Tibial artery (tissue), 4 donors: ENCODE data around the gene MAP1LC3B2.
A peak's percentile ranks its signal among the peaks of the same experiment; 100 is the strongest.

Source experiments
- DNase-seq, 2 donors: peaks; one replicate each; pipeline ENCODE4 v3.0.0-alpha.2; 2019
- H3K27ac ChIP-seq, 2 donors: fragments of 200-600 bp; sonication (generic) in 1 of 2; 1 replicate in 1 of 2; 2 replicates in 1 of 2; pipeline ENCODE4 v1.5.1; 2018 to 2019; ENCODE audit warnings: mild to moderate bottlenecking in 1 of 2
- H3K27me3 ChIP-seq, 2 donors: fragments of 200-600 bp; sonication (generic) in 1 of 2; one replicate each; pipeline versions ENCODE4 v1.5.1 to v1.6.0; 2016 to 2019
- H3K36me3 ChIP-seq, 3 donors: fragments of 200-600 bp; sonication (generic) in 2 of 3; one replicate each; pipeline ENCODE4 v1.5.1; 2016 to 2019; ENCODE audit warnings: mild to moderate bottlenecking in 2 of 3
- H3K4me1 ChIP-seq, 4 donors: fragments of 200-600 bp; sonication (generic) in 2 of 4; 1 replicate in 3 of 4; 2 replicates in 1 of 4; pipeline ENCODE4 v1.5.1; 2016 to 2019
- H3K4me3 ChIP-seq, 2 donors: fragments of 200-600 bp; sonication (generic) in 1 of 2; 1 replicate in 1 of 2; 2 replicates in 1 of 2; pipeline ENCODE4 v1.5.1; 2018 to 2019; ENCODE audit warnings: mild to moderate bottlenecking in 2 of 2
- H3K9me3 ChIP-seq, 3 donors: fragments of 200-600 bp; sonication (generic) in 1 of 3; one replicate each; pipeline ENCODE4 v1.5.1; 2016 to 2019
- CTCF ChIP-seq, 2 experiments: fragments of 200-600 bp in 1 of 2; fragments of 450-650 bp in 1 of 2; IDR thresholded peaks; one replicate each; pipeline ENCODE4 v1.5.1; 2017 to 2019; ENCODE audit warnings: antibody characterized with exemption in 2 of 2, mild to moderate bottlenecking in 1 of 2, moderate library complexity in 1 of 2
- intact Hi-C: fragments of 100-400 bp; cut with DNase I; formaldehyde crosslinking; loops from one replicate; pipeline ENCODE4 v1.15.0; 2023; ENCODE audit warnings: low total_unique reads

MAP1LC3B2 gene

GRCh38 chr12:116520225-116520760, 38.9 kb upstream of the MAP1LC3B2 start:
- no peak overlapping the region for H3K4me3 ChIP-seq
- H3K9me3 ChIP-seq: no peaks in the 10 kb centered on the region
- no peak for TF ChIP-seq CTCF (IDR thresholded peaks at IDR 0.05)
- no peak for DNase-seq
- no peak overlapping the region for H3K27ac ChIP-seq
- intact Hi-C loops: loop anchor here (5.0 kb wide), 1 partner anchor 77 kb away; no protein-coding TSS in a partner anchor
- H3K36me3 ChIP-seq: no peaks in the 10 kb centered on the region
- H3K4me1 ChIP-seq: peaks cover 0 to 10% (median 6%) of the 10 kb centered on the region in 4 donors
- no peaks in the 10 kb centered on the region for H3K27me3 ChIP-seq

- Histone ChIP-seq H3K9me3 (no peaks in the 10 kb centered on the region), H3K36me3 (no peaks in the 10 kb centered on the region), H3K4me3 (no peak overlapping the region), H3K27me3 (no peaks in the 10 kb centered on the region), H3K4me1 (peaks cover 0 to 15% (median 11%) of the 10 kb centered on the region in 4 donors), H3K27ac (no peak overlapping the region)
- DNase-seq: no peak
- intact Hi-C loops: loop anchor here (5.0 kb wide), 1 partner anchor 76 kb away; no protein-coding TSS in a partner anchor
- no peak for TF ChIP-seq CTCF (IDR thresholded peaks at IDR 0.05)
Observed at GRCh38 chr12:116520801-116521471, 38.2 kb upstream of the MAP1LC3B2 start.

GRCh38 chr12:116524311-116524710, 34.9 kb upstream of the MAP1LC3B2 start:
- no peak overlapping the region for H3K27ac ChIP-seq
- no peaks in the 10 kb centered on the region for H3K9me3 ChIP-seq
- no peak for TF ChIP-seq CTCF (IDR thresholded peaks at IDR 0.05)
- intact Hi-C loops: loop anchor here (5.0 kb wide), 1 partner anchor 73 kb away; no protein-coding TSS in a partner anchor
- no peaks in the 10 kb centered on the region for H3K36me3 ChIP-seq
- no peaks in the 10 kb centered on the region for H3K27me3 ChIP-seq
- H3K4me1 ChIP-seq: peaks cover 0 to 46% (median 27%) of the 10 kb centered on the region in 4 donors
- no peak for DNase-seq
- H3K4me3 ChIP-seq: no peak overlapping the region

- DNase-seq: no peak
- no peaks in the 10 kb centered on the region for H3K36me3 ChIP-seq
- intact Hi-C loops: loop anchor here (5.0 kb wide), 2 partner anchors 68 to 72 kb away; no protein-coding TSS in a partner anchor
- no peaks in the 10 kb centered on the region for H3K27me3 ChIP-seq
- H3K4me3 ChIP-seq: peak overlapping the region; percentile 28 to 35
- peak overlapping the region; percentile 49 to 73 for H3K27ac ChIP-seq
- H3K4me1 ChIP-seq: peaks cover 0 to 50% (median 31%) of the 10 kb centered on the region in 4 donors
- no peaks in the 10 kb centered on the region for H3K9me3 ChIP-seq
- TF ChIP-seq CTCF (IDR thresholded peaks at IDR 0.05): no peak
Observed at GRCh38 chr12:116524964-116525379, 34.2 kb upstream of the MAP1LC3B2 start.

GRCh38 chr12:116525418-116526001, 33.7 kb upstream of the MAP1LC3B2 start:
- Histone ChIP-seq H3K9me3 (no peaks in the 10 kb centered on the region), H3K27me3 (no peaks in the 10 kb centered on the region), H3K4me1 (peaks cover 0 to 50% (median 31%) of the 10 kb centered on the region in 4 donors), H3K27ac (peak overlapping the region; percentile 49 to 73), H3K36me3 (no peaks in the 10 kb centered on the region), H3K4me3 (peak overlapping the region; percentile 28 to 35)
- intact Hi-C loops: loop anchor here (5.0 kb wide), 1 partner anchor 68 kb away; no protein-coding TSS in a partner anchor
- no peak for TF ChIP-seq CTCF (IDR thresholded peaks at IDR 0.05)
- DNase-seq: peak; percentile 82 to 92
